Motor neuron (in vitro differentiated cells): Measurements from ENCODE around the gene IL7R. TPM values are rescaled to one million over a fixed set of nuclear protein-coding genes. Genes with fewer than 3 reads are reported as not detected.

Experiments
- ATAC-seq, 8 experiments: fragments of 200-7000 bp; cut with Tn5 transposase; replicated peaks in 6 of 8; 2 replicates each; pipeline ENCODE4 v1.8.0; 2021; ENCODE audit warnings: mild to moderate bottlenecking in 8 of 8, moderate library complexity in 8 of 8
- H3K27ac ChIP-seq, 2 donors: fragments of 250-450 bp; sonication (Bioruptor Pico); 2 replicates each; pipeline ENCODE4 v1.9.0; 2021; ENCODE audit warnings: antibody characterized with exemption in 2 of 2, mild to moderate bottlenecking in 2 of 2, moderate library complexity in 1 of 2
- H3K4me1 ChIP-seq, 2 donors: fragments of 250-450 bp; sonication (Bioruptor Pico); replicated peaks in 1 of 2; 2 replicates each; pipeline ENCODE4 v1.6.1; 2021; ENCODE audit warnings: antibody characterized with exemption in 2 of 2, mild to moderate bottlenecking in 2 of 2, moderate library complexity in 1 of 2
- H3K4me3 ChIP-seq, 5 donors: fragments of 250-450 bp; sonication (Bioruptor Pico); 2 replicates each; pipeline ENCODE4 v1.9.0; 2021; ENCODE audit warnings: antibody characterized with exemption in 5 of 5, mild to moderate bottlenecking in 5 of 5, moderate library complexity in 4 of 5
- WGBS, 10 experiments: fragments of 450-650 bp; shearing (Covaris generic); methylation state at CpG; one replicate each; pipeline ENCODE4 v1.0.0; 2022; 5-methylcytosine and 5-hydroxymethylcytosine counted together
- in situ Hi-C, 9 experiments: fragments of 400-800 bp; cut with MboI; loops; one replicate each; pipeline ENCODE4 v1.15.0; 2021; ENCODE audit warnings: low sequenced_read_pairs in 9 of 9, low pct_unique_long_range_greater_than_20kb in 2 of 9; ENCODE audit not compliant: unreplicated experiment in 9 of 9
- total RNA-seq, 8 experiments: library from RNA; unstranded; fragments of 300-600 nt; gene quantifications; 2 replicates each; pipeline versions ENCODE4 v1.2.3 to v1.2.4, GENCODE V29; 2022

Gene IL7R
- total RNA-seq, 8 experiments from 2014 or later: 0.08 to 1.5 (median 1.0) TPM; not detected in 1

DNA sequence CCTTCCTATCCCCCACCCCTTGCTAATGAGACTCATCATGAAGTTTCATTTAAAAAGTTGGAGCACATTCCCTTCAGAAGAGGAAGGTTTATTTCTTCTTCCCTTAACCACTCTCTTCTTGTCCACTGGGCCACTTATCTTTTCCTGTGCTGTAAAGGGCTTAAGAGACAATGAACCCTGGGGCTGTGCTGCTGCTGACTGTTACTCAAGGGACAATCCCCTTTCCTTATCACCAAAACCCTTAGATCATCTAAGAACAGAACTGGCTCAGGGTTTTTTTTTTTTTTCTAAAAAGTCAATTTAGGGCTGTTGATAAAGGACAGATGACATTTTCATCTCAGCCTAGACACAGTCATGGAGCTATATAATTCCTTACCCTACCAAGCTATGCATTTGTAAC is 52.1 kb downstream of the IL7R start:
- no peak for ATAC-seq
- H3K4me3 ChIP-seq: no peak overlapping the region
- no peaks in the 10 kb centered on the region for H3K4me1 ChIP-seq
- in situ Hi-C loops: loop anchor here in 4 of 9 experiments (25.0 kb wide), 3 partner anchors 122 to 822 kb away; no protein-coding TSS in a partner anchor
- no peak overlapping the region for H3K27ac ChIP-seq

DNA sequence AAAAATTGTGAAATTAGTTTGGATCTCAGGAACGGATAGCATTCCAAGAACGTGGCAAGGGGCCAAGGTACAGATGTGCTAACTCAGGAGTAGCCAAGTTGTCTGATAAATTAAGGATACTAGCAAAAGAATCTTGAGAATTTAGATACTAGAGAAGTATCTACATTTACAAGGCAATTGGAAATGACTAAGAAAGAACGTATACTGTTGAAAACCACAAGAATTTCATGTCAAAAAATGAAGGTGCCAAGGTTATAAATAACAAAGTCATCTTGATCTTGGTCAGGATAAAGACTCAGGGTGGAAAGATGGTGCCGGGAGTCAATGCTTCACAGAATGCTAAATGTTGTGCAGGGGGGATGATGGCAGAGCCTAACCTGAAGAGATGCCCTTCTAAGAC is 62.5 kb downstream of the IL7R start:
- WGBS, 10 experiments: 0 to 90% (median 48%) methylated on average over 2 to 4 of the region's 4 CpGs; no CpG with 5 or more reads in 1 of the 10 experiments
- in situ Hi-C loops: loop anchor here in 4 of 9 experiments (25.0 kb wide), 3 partner anchors 132 to 832 kb away; no protein-coding TSS in a partner anchor
- H3K4me1 ChIP-seq: no peaks in the 10 kb centered on the region
- no peak for ATAC-seq
- H3K4me3 ChIP-seq: no peak overlapping the region
- no peak overlapping the region for H3K27ac ChIP-seq

DNA sequence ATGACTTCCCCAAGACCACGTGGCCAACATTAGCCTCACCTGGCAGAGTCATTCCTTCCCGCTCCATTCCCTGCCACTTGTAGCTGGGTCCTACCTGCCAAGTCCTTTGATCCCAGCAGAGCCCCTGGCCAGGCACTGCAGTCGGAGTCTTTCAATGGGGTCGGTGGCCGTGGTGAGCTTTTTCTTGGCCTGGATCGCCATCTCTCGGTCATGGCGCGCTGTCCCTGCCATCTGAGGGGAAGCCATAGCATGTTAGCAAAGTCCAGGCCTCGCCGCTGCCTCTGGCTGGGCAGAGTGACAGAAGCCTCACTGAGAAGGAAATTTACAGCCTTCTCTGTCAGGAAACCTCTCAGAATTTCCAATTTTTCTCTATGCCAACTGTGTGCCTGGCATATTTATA is 64.2 kb downstream of the IL7R start:
- no peaks in the 10 kb centered on the region for H3K4me1 ChIP-seq
- 20 to 100% (median 68%) methylated on average over 1 to 9 of the region's 11 CpGs; no CpG with 5 or more reads in 3 of the 10 experiments for WGBS, 10 experiments
- no peak overlapping the region for H3K4me3 ChIP-seq
- no peak overlapping the region for H3K27ac ChIP-seq
- in situ Hi-C loops: loop anchor here in 4 of 9 experiments (25.0 kb wide), 3 partner anchors 134 to 834 kb away; no protein-coding TSS in a partner anchor
- peak in 2 of 8 experiments; percentile 15 to 46 for ATAC-seq

DNA sequence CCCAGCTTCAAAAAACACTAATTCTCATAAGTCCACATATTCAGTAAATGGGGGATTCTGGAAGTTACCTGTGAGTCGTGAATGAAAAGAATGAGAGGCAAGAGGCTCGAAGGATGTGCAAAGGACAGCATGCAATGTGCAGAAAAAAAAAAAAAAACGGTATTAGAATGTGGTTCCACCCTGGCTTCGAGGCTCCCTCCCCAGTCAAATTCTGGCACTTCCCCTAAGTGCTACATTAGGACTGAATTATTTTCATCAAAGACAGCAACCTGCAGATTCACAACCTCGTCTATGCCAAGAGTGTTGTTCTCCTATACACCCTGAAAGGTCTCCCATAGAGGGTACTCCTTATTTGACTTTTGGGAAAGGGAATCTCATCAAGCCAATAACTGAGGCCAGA is 65.2 kb downstream of the IL7R start:
- no peak for ATAC-seq
- no peaks in the 10 kb centered on the region for H3K4me1 ChIP-seq
- H3K27ac ChIP-seq: no peak overlapping the region
- in situ Hi-C loops: loop anchor here in 4 of 9 experiments (25.0 kb wide), 3 partner anchors 135 to 835 kb away; no protein-coding TSS in a partner anchor
- H3K4me3 ChIP-seq: no peak overlapping the region
- WGBS, 10 experiments: 29 to 75% (median 65%) methylated on average over 1 to 5 of the region's 5 CpGs; no CpG with 5 or more reads in 2 of the 10 experiments

DNA sequence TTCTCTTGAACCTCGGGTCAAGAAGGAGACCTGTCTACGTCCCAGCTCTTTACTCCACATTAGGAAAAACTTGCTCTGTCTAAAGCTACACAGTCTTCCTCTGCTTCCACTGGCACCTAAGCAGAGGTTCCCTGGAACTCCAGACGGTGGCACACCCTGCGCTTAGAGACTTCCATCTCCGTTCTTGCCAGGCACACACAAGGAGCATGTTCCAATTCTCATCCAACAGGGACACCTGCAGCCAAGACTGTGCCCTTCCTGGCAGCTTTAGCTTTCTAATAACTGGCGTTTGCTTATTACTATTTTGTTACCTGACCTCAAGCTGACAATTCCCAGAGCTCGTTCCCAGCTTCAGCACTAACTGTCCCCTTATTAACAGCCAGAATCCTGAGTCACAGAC is 65.8 kb downstream of the IL7R start:
- in situ Hi-C loops: loop anchor here in 4 of 9 experiments (25.0 kb wide), 3 partner anchors 135 to 835 kb away; no protein-coding TSS in a partner anchor
- Histone ChIP-seq H3K4me1 (no peaks in the 10 kb centered on the region), H3K4me3 (no peak overlapping the region), H3K27ac (no peak overlapping the region)
- WGBS, 10 experiments: 40 to 87% (median 77%) methylated on average over 1 to 6 of the region's 7 CpGs; no CpG with 5 or more reads in 5 of the 10 experiments
- ATAC-seq: no peak

DNA sequence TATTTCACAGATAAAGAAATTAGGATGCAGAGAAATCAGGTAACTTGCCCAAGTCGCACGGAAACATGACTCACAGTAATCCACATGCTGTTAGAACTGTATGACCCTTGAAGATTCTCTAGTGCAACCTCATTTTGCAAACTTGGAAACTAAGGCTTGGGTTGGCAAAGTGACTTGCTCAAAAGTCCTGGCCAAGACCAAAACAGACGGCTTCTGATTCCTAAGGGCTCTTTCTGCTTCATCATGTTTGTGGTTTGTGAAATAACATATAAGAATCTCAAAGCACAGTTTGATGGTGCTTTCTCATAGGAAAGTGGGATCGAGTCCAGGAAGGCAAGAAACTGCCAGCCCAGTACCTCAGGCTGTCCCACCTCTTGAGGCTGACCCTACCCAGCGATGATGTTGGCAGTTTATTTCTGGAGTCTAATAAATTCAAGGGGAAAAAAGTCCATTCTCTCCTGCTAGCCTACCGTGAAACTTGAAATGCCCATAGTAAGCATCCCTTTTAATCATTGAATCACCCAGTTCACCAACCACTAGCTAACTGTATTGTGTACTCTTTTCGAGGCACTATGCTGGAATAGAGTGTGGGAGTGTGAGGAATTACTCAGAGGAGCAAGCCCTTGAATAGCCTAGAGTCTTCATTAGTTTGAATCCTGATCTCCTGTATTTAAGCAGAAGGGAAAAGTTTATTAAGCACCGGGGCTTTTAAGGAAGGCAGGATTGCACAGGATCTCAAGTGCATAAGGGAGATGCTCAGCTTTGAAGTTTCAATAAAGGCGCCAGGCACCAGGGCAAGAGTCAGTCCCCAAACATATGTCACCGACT is 67.6 kb downstream of the IL7R start:
- ATAC-seq: peak in 3 of 8 experiments; percentile 9 to 28 (median 13)
- Histone ChIP-seq H3K4me3 (no peak overlapping the region), H3K27ac (no peak overlapping the region), H3K4me1 (no peaks in the 10 kb centered on the region)
- in situ Hi-C loops: loop anchor here in 4 of 9 experiments (25.0 kb wide), 3 partner anchors 137 to 837 kb away; no protein-coding TSS in a partner anchor
- WGBS, 10 experiments: 0 to 96% (median 60%) methylated on average over 3 to 8 of the region's 10 CpGs

DNA sequence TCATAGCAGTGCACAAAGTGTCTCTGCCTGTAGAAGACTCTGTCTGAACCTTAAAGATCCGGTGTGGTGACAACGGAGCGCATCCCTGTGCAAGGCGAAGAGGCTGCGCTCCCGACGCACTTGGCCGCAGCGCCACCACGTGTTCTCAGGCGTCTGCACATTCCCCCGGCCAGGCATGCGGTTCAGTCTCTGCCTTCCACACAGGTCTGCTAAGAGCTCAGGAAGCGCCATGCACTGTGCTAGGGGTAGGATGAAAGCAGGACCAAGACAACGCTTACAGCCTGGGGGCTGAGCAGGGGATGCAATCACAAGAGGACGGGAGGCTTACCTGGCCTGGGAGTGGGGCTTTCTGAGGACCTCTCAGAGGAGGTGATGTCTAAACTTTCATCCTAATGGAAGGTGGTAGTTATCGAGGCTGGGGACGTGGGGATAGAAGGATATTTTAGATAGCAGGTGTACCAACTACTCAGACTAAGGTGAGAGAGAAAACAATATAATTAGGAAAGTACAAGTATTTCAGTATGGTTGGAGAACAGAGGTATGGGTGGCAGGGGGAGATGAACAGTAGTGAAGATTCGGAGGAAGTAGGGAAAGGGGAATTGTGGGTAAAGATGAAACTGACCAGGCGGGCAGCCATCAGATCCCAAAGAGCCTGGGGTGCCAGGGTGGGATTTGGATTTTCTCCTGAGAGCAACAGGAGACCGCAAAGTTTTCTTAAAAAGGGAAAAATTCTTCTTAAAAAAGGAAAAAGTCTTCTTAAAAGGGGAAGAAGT is 68.4 kb downstream of the IL7R start:
- Histone ChIP-seq H3K27ac (no peak overlapping the region), H3K4me3 (no peak overlapping the region), H3K4me1 (no peaks in the 10 kb centered on the region)
- in situ Hi-C loops: loop anchor here in 4 of 9 experiments (25.0 kb wide), 5 partner anchors 138 to 963 kb away; no protein-coding TSS in a partner anchor
- peak; percentile 88 to 97 (median 95) for ATAC-seq
- WGBS, 10 experiments: 22 to 73% (median 49%) methylated on average over 2 to 18 of the region's 21 CpGs

DNA sequence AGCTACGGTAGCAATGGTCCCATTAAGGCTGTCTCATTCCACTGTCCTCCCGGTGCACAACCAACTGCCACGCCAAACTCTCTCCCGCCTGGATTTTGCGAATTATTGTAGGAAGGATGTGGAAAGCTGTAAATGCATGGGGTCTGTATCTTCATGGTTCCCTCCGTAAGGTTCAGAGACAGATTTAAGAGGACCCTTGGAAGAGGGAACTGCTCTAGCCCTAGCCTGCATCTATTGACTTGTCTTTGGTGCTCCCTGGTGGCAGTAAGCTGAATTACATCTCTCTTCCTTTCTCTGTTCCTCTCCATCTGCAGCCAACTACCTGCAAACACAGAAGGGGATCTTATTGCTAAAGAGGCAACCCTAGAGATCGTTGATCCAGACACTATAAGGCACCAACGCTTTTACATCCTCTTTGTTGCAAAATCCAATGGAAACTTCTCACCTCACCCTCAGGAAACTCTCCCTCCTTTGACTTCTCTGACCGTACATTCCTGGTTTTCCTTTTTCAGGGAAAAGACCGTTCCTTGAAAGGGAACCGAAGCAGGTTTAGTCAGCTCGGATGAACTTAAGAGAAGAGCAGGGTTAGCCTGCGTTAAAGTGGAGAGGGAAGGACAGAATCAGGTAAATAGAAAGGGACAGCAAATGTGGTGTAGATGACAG is 69.8 kb downstream of the IL7R start:
- Histone ChIP-seq H3K4me3 (no peak overlapping the region), H3K27ac (no peak overlapping the region), H3K4me1 (no peaks in the 10 kb centered on the region)
- WGBS, 10 experiments: 6 to 66% (median 30%) methylated on average over 2 to 9 of the region's 13 CpGs; no CpG with 5 or more reads in 1 of the 10 experiments
- ATAC-seq: peak; percentile 48 to 83 (median 78)
- in situ Hi-C loops: loop anchor here in 3 of 9 experiments (25.0 kb wide), 3 partner anchors 289 to 964 kb away; no protein-coding TSS in a partner anchor

Other genes with a start within 250 kb of the IL7R start
- gene SPEF2, start 239.0 kb upstream of the IL7R start, total RNA-seq: 10 to 100 TPM in 1 of 8 experiments, 1 to 10 TPM in 7; 3.3 to 31.7 (median 4.9) TPM
- 10 to 100 TPM in 1 of 8 experiments, not detected in 7; 17.7 TPM for gene CAPSL, start 81.7 kb downstream of the IL7R start, total RNA-seq
- gene UGT3A1, start 134.5 kb downstream of the IL7R start, total RNA-seq: 1 to 10 TPM in 2 of 8 experiments, under 1 TPM in 4, not detected in 2; 0.14 to 2.6 (median 0.55) TPM
- gene UGT3A2, start 210.0 kb downstream of the IL7R start, total RNA-seq: under 1 TPM in 7 of 8 experiments, not detected in 1; 0.09 to 0.52 (median 0.29) TPM